DMS 273 (cell line): ENCODE measurements around the gene BCAS2.

Experiments
- DNase-seq: peaks from one replicate; lab custom pipeline; 2025; ENCODE audit not compliant: unreplicated experiment; lab: John Stamatoyannopoulos, UW

Gene BCAS2

GRCh38 chr1:114559356-114559755, 22.1 kb downstream of the BCAS2 start:
- no peak for DNase-seq

- peak; percentile 43 for DNase-seq
These were observed 22.9 kb downstream of the BCAS2 start for GRCh38 chr1:114558544-114558943.

GRCh38 chr1:114554577-114554976, 26.8 kb downstream of the BCAS2 start:
- no peak for DNase-seq

GRCh38 chr1:114552106-114552639, 29.2 kb downstream of the BCAS2 start:
- DNase-seq = no peak

GRCh38 chr1:114551400-114551799, 30.0 kb downstream of the BCAS2 start:
- DNase-seq = no peak

- no peak for DNase-seq
These were observed 31.1 kb downstream of the BCAS2 start for GRCh38 chr1:114550336-114550735.

GRCh38 chr1:114549137-114549536, 32.3 kb downstream of the BCAS2 start:
- no peak for DNase-seq

GRCh38 chr1:114547076-114547475, 34.3 kb downstream of the BCAS2 start:
- DNase-seq = no peak

- no peak for DNase-seq
These were observed 35.6 kb downstream of the BCAS2 start for GRCh38 chr1:114545796-114546195.

GRCh38 chr1:114545315-114545714, 36.1 kb downstream of the BCAS2 start:
- no peak for DNase-seq

GRCh38 chr1:114540821-114541220, 40.6 kb downstream of the BCAS2 start:
- DNase-seq = no peak

- no peak for DNase-seq
These were observed 41.1 kb downstream of the BCAS2 start for GRCh38 chr1:114540272-114540671.

- no peak for DNase-seq
These were observed 45.4 kb downstream of the BCAS2 start for GRCh38 chr1:114536043-114536442.

GRCh38 chr1:114535401-114535800, 46.0 kb downstream of the BCAS2 start:
- no peak for DNase-seq

- DNase-seq = no peak
These were observed 50.3 kb downstream of the BCAS2 start for GRCh38 chr1:114531094-114531493.

GRCh38 chr1:114530224-114530623, 51.2 kb downstream of the BCAS2 start:
- DNase-seq = no peak

- peak; percentile 24 for DNase-seq
These were observed 56.5 kb downstream of the BCAS2 start for GRCh38 chr1:114524944-114525343.

- DNase-seq = no peak
These were observed 59.2 kb downstream of the BCAS2 start for GRCh38 chr1:114522264-114522575.

- DNase-seq = no peak
These were observed 59.8 kb downstream of the BCAS2 start for GRCh38 chr1:114521396-114522263.
